Measurements from ENCODE around the gene PRTN3.

- TF ChIP-seq EZH2 (IDR thresholded peaks at IDR 0.05; ENCODE audit: borderline replicate concordance) (no peak), CTCF (IDR thresholded peaks at IDR 0.05; ENCODE audit: poor library complexity) (no peak)
These were observed 30.5 kb upstream of the PRTN3 start for GRCh38 chr19:810077-810855.

Data from hepatocyte (in vitro differentiated cells).